GM19395 (cell line): Measurements from ENCODE around the gene OR2T2.
"Not testable (repeated sequence)": the region's sequence is repeated elsewhere in the genome, so short reads cannot be mapped to it uniquely, and the experiment has no call there.

Experiments
- ATAC-seq: cut with Tn5 transposase; IDR thresholded peaks from one replicate; pipeline ENCODE4 v1.9.1; 2021; ENCODE audit warnings: mild to moderate bottlenecking, moderate library complexity; ENCODE audit not compliant: unreplicated experiment

The OR2T2 gene, protein sequence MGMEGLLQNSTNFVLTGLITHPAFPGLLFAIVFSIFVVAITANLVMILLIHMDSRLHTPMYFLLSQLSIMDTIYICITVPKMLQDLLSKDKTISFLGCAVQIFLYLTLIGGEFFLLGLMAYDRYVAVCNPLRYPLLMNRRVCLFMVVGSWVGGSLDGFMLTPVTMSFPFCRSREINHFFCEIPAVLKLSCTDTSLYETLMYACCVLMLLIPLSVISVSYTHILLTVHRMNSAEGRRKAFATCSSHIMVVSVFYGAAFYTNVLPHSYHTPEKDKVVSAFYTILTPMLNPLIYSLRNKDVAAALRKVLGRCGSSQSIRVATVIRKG

DNA sequence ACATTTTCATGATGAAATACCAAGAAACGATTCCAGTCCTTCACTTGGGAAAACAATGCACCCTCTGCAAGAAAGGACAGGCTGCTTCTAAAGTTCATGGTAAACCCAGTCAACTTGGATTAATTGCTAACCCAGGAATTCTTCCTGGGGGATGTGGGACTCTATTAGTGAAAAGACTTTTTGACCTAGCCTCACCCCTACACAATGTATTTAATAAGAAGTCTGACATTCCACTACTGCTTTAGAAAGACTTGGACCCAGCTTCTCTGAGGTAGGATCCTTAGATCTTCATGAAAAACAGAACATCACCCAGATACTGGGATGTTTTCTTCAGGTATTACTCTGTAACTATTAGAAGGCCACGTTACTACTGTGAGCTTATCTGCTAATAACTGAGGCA is at the start of gene OR2T2:
OR2T2 (plus strand) TSS at position 239 of the 400 bp plus-strand sequence. CDS start 7,161 bp downstream, outside the sequence.
- ATAC-seq: not testable (repeated sequence)

DNA sequence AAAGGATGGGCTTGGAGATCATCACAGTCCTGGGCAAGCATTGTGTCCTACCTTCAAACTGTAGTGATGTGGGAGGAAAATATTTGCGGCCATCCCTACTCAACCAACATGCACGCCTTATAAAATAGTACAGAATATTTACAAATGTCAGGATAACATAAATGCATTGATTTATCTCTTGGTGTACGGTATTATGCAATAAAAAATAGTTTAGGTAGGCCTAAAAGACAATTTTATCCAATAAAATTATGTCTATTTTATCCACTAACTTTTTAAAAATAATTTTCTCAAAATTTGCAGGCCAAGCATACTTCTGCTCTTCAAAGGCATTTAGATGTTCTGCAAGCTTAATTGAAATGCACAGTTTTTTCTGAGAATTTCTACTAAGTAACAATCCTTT is 42.7 kb upstream of the OR2T2 start, which contains the start of gene OR2T1:
OR2T1 (plus strand) TSS at position 301 of the 400 bp plus-strand sequence. CDS start 3,100 bp downstream, outside the sequence.
- ATAC-seq: no peak

DNA sequence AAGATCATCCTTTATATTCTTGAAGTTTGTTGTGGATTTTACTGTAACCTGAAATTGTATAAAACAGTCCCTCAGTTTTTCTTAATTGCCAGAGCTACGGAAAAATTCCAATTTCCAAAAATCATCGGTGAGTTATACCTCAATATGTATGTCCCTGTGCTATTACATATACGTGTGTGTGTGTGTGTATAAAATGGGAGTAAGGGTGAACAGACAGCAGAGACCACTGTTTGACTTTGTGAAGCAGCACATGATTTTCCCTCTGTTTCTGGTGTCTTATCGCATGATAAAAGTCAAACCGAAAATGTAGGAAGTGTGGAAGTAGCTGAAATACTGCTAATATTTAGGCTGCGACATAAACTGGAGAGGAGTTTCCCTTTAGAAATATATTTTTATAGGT is 41.4 kb upstream of the OR2T2 start:
- no peak for ATAC-seq

DNA sequence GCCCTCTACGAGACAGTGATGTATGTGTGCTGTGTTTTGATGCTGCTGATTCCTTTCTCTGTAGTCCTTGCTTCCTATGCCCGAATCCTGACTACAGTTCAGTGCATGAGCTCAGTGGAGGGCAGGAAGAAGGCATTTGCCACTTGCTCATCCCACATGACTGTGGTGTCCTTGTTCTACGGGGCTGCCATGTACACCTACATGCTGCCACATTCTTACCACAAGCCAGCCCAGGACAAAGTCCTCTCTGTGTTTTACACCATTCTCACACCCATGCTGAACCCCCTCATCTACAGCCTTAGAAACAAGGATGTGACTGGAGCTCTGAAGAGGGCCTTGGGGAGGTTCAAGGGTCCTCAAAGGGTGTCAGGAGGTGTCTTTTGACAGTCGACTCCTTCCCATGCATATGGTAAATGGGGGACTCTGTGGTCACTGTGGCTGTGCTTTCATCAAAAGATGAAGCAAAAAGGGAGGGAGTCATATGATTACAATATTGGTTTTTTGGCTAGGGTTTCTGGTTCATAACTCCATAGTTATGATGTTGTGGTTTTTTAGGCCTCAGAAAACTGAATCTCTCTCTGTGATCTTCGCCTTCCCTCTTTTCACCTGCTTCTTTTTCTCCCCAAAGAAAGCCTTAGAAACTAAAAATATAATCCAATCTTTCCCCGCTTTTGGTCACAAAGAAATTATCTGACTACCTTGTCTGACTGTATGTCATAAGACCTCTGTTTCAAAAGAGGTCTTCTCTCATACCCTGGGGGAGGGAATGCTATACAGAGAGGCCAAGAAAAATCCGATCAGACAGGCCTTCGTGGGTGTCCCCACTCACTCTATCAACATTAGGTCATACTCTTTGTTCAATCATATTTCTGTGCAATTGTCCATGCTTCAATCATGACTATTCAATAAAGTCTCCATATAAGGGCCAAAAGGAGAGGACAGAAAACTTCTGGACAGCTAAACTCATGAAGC is 38.4 kb upstream of the OR2T2 start:
- ATAC-seq: peak; percentile 55

DNA sequence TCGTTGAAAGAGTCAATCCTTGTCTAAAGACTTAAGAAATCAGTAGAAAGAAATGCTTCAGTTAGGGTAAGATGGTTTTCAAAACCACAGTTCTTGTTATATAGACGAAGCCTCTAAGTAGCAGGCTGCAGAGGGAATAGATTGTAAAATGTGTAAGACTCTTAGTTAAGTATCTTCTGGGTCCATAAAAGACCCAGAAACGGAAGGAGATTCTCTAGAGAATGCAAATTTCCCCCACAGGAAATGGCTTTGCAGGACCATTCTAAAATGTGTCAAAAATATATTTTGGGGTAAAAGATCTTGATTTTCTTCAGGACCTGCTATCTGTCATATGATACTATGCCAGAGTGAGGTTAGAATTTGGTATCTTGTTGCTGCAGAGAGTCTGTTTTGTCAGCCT is 29.2 kb upstream of the OR2T2 start:
- no peak for ATAC-seq

DNA sequence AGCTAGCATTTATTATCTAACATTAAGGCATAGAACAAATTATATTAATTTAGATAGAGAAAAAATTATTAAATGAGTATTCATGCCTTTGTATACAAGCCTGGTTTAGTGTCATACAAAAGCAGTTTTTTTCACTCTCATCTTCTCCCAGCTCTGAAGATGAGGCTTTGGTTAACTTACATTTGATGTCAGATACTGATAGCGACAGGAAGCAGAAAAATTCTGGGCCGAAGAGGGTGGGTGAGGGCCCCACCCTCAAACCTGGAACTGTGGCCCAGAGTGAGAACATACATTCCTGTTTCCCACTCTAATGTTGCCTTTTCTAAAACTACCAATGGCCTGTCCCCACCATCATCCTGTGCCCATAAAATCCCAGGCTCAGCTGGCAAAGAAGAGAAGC is 27.6 kb upstream of the OR2T2 start:
- ATAC-seq: no peak

DNA sequence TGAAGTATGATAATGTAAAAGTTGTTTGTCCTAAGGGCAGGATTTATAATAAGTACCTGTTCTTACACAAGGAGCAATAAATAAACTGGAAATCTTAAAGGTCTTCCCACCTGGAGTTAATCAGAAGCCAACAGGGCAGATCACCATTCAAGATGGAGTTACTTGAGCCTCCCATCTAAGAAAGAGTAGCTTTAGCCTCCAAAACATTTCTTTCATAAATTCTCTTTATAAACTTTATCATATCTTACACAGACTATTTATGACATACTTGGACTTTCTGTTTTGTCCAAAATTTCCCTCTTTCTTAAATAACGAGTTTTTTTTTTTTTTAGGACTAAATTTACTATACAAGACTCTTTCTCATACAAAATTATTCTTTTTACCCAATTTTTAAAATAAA is 24.1 kb upstream of the OR2T2 start:
- ATAC-seq: no peak

DNA sequence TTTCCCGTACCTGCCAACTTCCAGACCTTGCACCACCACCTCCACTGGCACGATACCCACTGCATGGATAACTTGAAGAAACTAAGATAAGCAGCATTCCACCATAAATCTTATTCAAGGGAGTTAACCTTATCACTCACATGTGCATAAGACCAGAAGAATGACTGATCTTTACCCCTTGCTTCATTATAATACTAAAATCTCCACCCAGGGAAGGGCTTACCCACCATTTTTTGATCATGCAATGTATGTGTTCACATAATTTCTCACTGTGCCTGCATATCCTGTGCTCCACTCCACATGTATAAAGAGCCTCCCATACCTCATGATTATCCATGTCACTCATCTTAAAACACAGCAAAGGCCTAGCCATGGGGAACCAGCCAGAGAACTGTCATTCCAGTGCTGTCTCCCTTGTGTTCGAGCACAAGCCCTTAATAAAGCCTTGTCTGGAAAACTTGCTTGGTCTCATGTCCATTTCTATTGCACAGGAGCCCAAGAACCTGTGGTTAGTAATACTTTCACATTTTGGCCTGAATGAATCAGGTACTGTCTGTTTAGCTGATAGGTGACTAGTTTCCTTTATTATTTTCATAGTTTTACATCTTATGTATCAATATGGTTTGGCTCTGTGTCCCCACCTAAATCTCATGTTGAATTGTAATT is 17.8 kb upstream of the OR2T2 start:
- peak; percentile 71 for ATAC-seq

DNA sequence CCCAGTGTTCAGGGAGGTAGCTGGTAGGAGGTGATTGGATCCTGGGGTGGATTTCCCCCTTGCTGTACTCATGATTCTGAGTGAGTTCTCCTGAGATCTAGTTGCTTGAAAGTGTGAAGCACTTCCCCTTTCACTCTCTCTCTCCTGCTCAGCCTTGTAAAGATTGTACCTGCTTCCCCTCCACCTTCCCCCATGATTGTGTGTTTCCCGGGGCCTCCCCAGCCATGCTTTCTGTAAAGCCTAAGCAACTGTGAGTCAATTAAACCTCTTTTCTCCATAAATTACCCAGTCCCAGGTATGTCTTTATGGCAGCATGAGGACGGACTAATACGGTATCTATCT is 17.3 kb upstream of the OR2T2 start:
- ATAC-seq: peak; percentile 98

DNA sequence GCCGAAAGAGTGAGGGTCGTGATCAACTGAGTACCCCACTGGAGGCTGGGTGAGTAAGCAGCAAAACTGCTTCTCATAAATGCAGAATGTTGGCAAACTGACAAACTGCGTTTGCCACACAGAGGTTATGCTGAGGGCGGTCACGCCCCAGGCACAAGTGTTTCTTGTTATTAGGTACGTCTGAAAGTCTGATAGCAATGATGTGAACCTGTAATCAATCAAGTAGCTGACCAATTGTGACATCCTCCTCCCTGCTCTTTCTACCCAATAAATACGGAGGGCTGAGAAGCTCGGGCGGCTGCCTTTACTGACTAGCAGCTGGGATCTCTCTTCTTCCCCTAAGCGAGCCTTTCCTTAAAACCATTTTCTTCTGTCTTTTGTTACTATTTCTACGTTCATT is 13.8 kb upstream of the OR2T2 start:
- ATAC-seq: not testable (repeated sequence)

DNA sequence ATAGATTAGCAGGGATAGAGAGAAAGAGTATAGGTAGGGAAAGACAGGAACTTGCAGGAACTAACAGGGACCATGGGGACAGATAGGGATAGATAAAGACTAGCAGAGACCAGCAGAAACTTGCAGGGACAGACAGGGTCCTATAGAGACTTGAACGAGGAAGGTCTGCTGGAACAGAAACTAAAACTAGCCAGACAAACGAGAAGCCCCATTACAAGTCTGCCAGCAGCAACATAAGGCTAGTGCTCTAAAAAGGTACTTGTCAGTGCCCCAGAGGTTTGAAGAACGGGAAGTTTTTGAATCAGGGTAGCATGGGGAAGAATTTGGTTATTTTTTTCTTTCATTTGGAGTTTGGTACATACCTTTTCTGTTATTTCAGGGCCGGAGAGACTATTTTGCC is 13.2 kb upstream of the OR2T2 start:
- not testable (repeated sequence) for ATAC-seq

DNA sequence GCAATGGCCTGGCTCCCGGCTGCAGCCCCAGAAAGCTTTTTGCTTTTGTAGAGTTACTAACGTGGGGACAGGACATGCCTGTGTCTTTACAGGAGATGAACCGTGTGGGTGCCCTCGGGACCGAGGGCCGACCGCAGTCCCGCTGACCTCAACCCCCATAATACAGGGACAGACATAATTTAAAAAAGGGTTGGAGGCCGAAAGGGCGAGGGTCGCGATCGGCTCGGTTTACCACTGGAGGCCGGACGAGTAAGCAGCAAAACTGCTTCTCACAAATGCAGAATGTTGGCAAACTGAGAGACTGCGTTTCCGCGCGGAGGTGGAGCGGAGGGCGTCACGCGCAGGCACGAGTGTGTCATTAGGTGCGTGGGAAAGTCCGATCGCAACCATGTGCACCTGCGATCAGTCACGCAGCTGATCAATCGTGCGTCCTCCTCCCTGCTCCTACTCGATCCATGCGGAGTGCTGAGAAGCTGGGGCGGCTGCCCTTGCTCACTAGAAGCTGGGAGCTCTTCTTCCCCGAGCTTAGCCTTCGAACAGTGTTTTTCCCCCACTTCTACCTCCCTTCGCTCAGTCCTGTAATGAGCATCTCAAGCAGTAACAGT is 11.5 kb upstream of the OR2T2 start:
- not testable (repeated sequence) for ATAC-seq

DNA sequence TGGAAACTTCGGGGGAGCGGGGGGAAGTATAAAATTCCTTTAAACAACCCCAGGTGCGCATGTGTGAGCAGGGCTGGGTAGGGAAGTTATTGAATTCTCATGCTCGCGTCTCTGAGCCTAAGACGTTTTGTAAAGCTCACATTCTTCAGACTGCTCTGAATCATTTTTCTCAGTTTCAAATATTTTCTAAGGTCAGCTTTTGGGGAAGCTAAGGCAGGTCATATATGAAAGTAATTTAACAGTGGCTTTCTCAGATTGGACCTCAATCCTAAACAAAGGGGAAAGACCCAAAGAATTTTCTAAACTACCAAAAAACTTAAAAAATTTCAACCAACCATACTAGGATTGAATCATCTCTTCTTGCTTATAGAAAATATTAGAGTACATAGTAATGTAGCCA is 10.5 kb upstream of the OR2T2 start:
- peak; percentile 59 for ATAC-seq

DNA sequence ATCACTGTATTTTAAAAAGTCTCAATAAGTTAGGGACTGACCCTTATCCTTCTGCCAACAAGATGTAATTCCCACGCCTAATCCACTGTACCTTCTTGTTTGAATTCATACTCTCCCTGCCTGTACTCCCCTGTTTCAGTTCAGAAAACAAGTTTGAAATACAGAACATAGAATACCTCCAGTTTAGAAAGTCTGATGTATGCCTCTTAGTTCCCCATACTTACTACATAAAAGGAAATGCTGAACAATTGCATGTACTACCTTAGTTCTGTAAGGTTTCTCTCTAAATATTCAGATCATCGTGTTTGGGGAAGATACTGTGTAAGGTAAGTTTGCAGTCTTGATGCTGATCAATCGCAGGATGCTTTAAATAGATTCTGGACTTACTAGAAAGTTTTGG is 9.1 kb upstream of the OR2T2 start:
- peak; percentile 80 for ATAC-seq

DNA sequence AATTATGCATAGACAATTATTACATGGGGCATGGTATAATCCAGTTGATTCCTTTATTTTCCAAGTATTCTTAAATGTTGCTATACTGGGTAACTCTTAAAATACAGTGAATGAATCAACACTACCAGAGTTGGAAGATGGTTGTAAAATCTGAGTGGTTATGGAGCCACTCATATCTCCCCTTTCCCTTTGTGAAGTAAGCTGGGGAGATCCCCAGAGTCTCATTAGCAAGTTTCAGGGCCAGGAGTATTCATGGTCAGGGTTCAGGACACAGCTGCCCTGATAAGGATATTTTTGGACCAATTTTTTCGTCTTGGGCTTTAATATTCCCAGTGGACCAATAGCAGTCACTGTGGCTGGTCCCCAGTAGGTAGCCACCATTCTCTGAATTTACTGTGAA is 6.8 kb upstream of the OR2T2 start:
- not testable (repeated sequence) for ATAC-seq

DNA sequence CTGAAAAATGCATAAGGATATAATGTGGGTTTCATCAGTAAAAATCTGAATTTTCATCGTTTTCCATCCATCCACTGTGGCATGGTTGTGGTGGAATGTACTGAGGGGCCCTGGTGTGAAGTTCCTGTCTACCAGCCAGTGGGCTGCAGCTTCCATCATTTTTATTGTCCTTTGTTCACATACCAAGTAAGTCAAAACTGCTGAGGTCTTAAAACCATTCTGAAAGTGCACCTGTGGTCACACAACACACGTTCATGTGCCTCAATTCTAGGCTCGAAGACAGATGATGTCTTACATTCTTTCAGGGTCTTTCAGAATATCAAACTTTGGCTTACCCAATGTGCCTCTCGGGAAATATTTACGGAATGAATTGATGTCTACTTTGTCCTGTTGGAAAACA is 6.2 kb upstream of the OR2T2 start:
- not testable (repeated sequence) for ATAC-seq

DNA sequence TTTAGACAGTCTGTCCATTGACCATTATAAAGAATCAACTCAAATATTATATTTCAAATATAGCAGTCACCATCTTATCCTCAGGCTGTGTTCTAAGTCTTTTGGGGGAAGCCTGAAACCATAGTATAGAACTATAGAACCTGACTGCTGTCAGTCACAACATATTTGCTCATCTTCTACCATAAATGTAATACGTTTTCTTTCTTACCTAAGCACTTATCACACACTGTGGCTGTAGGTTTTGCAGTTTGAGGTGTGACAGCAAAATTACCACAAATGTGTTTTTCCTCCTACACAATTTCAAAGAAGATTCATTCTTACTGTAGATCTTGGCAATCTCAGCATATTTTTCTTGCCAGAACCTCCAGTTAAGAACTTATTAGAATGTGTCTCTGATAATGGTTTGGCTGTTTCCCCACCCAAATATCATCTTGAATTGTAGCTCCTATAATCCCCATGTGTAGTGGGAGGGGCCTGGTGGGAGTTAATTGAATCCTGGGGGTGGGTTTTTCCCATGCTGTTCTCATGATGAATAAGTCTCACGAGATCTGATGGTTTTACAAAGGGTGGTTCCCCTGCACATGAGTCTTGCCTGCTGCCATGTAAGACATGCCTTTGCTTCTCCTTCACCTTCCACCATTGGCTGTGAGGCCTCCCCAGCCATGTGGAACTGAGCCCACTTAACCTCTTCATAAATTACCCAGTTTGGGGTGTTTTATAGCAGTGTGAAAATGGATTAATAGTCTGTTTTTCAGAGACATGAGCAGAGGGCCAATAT is 2.7 kb upstream of the OR2T2 start:
- not testable (repeated sequence) for ATAC-seq

DNA sequence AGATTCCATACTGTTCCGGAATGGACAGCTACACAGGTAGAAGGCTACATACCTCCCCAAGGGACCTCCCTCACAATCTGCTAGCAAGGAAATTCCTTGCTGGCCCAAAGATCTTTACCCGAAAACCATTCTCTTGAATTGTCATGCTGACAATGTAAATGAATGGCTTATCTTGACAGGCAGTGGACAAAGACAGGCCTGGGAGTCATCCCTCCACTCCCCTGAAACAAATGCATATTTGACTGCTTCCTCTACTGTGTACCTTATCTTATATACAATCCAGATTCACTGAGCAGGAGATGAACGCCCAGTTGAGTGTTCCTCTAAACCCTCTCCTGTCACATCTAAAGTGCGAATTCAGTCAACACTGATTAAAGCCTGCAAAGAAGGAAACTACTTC is 834 bp upstream of the OR2T2 start:
- not testable (repeated sequence) for ATAC-seq

DNA sequence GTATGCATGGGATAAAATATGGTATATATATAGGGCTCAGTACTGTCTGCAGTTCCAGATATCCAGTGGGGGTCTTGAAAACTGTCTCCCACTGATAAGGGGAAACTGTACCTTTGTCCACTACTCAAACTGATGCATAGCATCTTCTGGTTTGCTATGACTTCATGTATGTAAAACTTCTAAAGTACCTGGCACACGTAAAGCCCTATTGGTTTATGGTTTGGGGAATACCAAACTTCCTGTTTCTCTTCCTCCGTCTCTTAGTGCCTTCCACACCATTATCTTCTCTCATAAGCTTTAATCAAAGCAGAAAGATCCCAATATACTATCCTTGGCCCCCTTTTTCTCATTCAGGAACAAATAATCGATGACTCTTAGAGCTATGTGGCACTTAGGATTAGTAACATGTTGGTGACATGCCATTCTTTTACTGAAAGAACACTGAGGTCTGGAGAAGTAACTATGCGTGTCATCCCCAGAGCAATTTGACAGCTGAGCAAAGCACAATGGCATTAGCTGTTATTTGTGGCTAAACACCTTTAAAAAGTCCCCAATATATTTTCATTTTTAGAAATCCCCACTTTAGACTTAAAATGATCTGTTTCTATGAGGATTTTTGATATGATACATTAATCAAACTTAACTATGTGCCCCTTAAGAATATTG is 3.1 kb downstream of the OR2T2 start:
- peak; percentile 47 for ATAC-seq
